Measurements from ENCODE around the gene TUBAL3. TPM values are rescaled to one million over a fixed set of nuclear protein-coding genes. Genes with fewer than 3 reads are reported as not detected.

Gene TUBAL3
- polyA plus RNA-seq, 2 of the 4 experiments (the other 2 are of a cell fraction): 0.34 to 1.4 TPM

DNA sequence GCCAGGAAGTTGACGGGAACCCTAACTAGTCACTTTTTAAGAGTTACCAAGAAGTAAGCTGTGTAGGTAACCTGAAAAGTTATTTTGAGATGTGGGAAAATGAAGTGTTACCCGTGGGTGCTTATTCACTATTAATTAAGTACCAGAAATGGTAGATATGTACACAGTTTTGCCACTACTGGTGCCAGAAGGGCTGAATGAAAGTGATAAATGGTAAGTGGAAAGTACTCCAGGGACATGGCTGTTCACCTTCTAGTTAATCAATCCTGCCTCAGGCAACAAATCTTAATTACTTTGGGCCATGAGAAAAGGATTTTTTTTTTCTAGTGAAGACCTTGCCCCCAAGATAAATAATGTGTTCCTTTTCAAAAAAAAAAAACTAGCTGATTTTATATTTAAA is 23.5 kb upstream of the TUBAL3 start:
- FAIRE-seq (no peak), DNase-seq (ENCODE audit: low read depth in 1 of 2, low spot score in 1 of 2) (no peak), ATAC-seq (no peak)
- peaks cover 29% of the 10 kb centered on the region for H3K4me1 ChIP-seq
- TF ChIP-seq TP53 (CRISPR knock-in tag; IDR thresholded peaks at IDR 0.05) (no peak), HOXB13 (CRISPR knock-in tag; IDR thresholded peaks at IDR 0.05; ENCODE audit: low read depth) (no peak), CEBPB (IDR thresholded peaks at IDR 0.05) (no peak), JUNB (IDR thresholded peaks at IDR 0.05) (no peak), BCL3 (IDR thresholded peaks at IDR 0.05) (no peak)
- no peak overlapping the region for H3K4me2 ChIP-seq
- ChIA-PET POLR2A (interaction anchor here (0.7 to 1.2 kb wide), 3 partner anchors 17 to 578 kb away, joined by 3 to 7 read pairs (median 4); no protein-coding TSS in a partner anchor), CTCF (interaction anchor here (0.6 to 1.9 kb wide), 6 partner anchors 17 to 613 kb away, joined by 3 to 4 read pairs (median 4); no protein-coding TSS in a partner anchor)
- WGBS (ENCODE audit: missing lambda C conversion rate): 78% methylated on average over 2 of the region's 2 CpGs
- H3K4me3 ChIP-seq: no peak overlapping the region
- H3K27ac ChIP-seq: 0 out of 6 replicates have a peak overlapping the region, but pooled peaks have one; percentile 3 to 7
- peaks cover 5% of the 10 kb centered on the region; the same call in 2 of the 3 replicates for H3K9me3 ChIP-seq

DNA sequence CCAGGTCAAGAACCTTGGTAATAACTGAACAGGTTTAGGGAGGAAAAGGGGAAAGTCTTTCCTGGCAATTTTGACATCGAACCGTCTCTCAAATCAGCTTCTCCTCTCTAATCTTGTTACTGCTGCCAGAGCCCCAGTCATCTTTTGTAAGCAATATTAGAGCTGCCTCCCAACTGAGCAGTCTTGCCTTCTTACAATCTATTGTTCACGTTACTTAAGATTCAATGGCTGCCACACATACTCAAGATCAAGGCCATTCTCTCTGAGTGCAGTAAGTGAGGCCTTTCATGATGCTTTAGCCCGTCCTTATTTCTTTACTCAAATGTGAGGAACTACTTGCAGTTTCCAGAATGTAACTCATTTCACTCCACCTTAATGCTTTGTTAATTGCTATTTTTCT is 20.1 kb upstream of the TUBAL3 start:
- POLR2A ChIA-PET: no interaction called here
- no peak for ATAC-seq
- peak overlapping the region in 1 of 2 experiments; percentile 20; a peak in 1 of 6 replicates for H3K27ac ChIP-seq
- DNase-seq (ENCODE audit: low read depth in 1 of 2, low spot score in 1 of 2): no peak
- 71% methylated on average over 4 of the region's 4 CpGs for WGBS (ENCODE audit: missing lambda C conversion rate)
- no peak overlapping the region for H3K4me2 ChIP-seq
- no peak for TF ChIP-seq KDM1A (IDR thresholded peaks at IDR 0.05; ENCODE audit: low read depth)
- TF ChIP-seq, protein P1, sequence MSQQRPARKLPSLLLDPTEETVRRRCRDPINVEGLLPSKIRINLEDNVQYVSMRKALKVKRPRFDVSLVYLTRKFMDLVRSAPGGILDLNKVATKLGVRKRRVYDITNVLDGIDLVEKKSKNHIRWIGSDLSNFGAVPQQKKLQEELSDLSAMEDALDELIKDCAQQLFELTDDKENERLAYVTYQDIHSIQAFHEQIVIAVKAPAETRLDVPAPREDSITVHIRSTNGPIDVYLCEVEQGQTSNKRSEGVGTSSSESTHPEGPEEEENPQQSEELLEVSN (IDR thresholded peaks at IDR 0.05; ENCODE audit: borderline replicate concordance, low read depth): no peak
- no peak for TF ChIP-seq EHMT2 (IDR thresholded peaks at IDR 0.05; ENCODE audit: low read depth)
- no peak for TF ChIP-seq MAX (IDR thresholded peaks at IDR 0.05)
- TF ChIP-seq HEYL (CRISPR knock-in tag; IDR thresholded peaks at IDR 0.05): no peak
- no peak for TF ChIP-seq HMGXB4 (CRISPR knock-in tag; IDR thresholded peaks at IDR 0.05; ENCODE audit: borderline replicate concordance)
- no peak for TF ChIP-seq CHD2 (IDR thresholded peaks at IDR 0.05; ENCODE audit: low read length, partially characterized antibody)
- peaks cover 4% of the 10 kb centered on the region; the same call in 2 of the 3 replicates for H3K9me3 ChIP-seq
- H3K4me1 ChIP-seq: peaks cover 23% of the 10 kb centered on the region
- no peak overlapping the region for H3K4me3 ChIP-seq
- CTCF ChIA-PET: interaction anchor here (0.6 to 2.5 kb wide), 9 partner anchors 9 to 610 kb away, joined by 3 to 15 read pairs (median 5); no protein-coding TSS in a partner anchor
- peak; percentile 83 for FAIRE-seq

GRCh38 chr10:5423771-5424170 is 19.1 kb upstream of the TUBAL3 start:
- no peak overlapping the region for H3K4me3 ChIP-seq
- peaks cover 12% of the 10 kb centered on the region for H3K9me3 ChIP-seq
- TF ChIP-seq RCOR1 (IDR thresholded peaks at IDR 0.05; ENCODE audit: low read depth, low read length) (no peak), MAZ (IDR thresholded peaks at IDR 0.05; ENCODE audit: borderline replicate concordance, low read depth, low read length) (no peak)
- TF ChIP-seq, protein P2, sequence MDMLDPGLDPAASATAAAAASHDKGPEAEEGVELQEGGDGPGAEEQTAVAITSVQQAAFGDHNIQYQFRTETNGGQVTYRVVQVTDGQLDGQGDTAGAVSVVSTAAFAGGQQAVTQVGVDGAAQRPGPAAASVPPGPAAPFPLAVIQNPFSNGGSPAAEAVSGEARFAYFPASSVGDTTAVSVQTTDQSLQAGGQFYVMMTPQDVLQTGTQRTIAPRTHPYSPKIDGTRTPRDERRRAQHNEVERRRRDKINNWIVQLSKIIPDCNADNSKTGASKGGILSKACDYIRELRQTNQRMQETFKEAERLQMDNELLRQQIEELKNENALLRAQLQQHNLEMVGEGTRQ (IDR thresholded peaks at IDR 0.05): no peak
- TF ChIP-seq, protein P3, sequence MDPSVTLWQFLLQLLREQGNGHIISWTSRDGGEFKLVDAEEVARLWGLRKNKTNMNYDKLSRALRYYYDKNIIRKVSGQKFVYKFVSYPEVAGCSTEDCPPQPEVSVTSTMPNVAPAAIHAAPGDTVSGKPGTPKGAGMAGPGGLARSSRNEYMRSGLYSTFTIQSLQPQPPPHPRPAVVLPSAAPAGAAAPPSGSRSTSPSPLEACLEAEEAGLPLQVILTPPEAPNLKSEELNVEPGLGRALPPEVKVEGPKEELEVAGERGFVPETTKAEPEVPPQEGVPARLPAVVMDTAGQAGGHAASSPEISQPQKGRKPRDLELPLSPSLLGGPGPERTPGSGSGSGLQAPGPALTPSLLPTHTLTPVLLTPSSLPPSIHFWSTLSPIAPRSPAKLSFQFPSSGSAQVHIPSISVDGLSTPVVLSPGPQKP (IDR thresholded peaks at IDR 0.05; ENCODE audit: low read depth, low read length): no peak
- FAIRE-seq (no peak), DNase-seq (ENCODE audit: low read depth in 1 of 2, low spot score in 1 of 2) (no peak), ATAC-seq (no peak)
- peaks cover 20% of the 10 kb centered on the region for H3K4me1 ChIP-seq
- no peak overlapping the region for H3K4me2 ChIP-seq
- H3K27ac ChIP-seq: no peak overlapping the region
- ChIA-PET CTCF (interaction anchor here (1.0 to 2.5 kb wide), 4 partner anchors 40 to 609 kb away, joined by 4 to 10 read pairs (median 4); no protein-coding TSS in a partner anchor), POLR2A (no interaction called here)
- WGBS (ENCODE audit: missing lambda C conversion rate): 51% methylated on average over 2 of the region's 2 CpGs
